Esophagus muscularis mucosa (tissue), 2 donors: ENCODE results near the gene BAIAP2.

Experiments
- EP300 ChIP-seq: sonication (generic); formaldehyde crosslinking; IDR thresholded peaks from one replicate; pipeline ENCODE4 v1.6.1; 2017; ENCODE audit warnings: antibody characterized with exemption
- POLR2A ChIP-seq: fragments of 450-650 bp; IDR thresholded peaks from one replicate; pipeline ENCODE4 v1.6.1; 2017; ENCODE audit warnings: antibody characterized with exemption, moderate library complexity, mild to moderate bottlenecking, low read depth

DNA sequence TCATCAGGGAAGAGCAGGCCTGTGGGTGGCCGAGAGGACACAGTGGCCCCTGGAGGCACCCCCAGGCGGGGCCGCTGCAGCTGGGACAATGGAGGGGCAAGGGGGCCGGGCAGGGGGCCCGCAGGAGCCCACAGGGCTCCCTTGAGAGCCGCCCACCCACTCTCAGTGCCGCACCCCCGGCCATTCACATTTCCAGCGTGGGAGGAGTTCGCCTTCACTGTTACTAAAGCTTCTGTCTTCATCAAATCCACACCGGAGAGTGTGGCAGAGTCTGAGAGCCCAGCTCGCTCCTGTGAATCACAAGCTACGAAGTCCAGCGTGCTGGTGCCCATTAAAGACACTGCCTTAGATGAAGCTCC lies 109.5 kb downstream of the BAIAP2 start:
- TF ChIP-seq POLR2A, result no peak
- no peak for TF ChIP-seq EP300
